Transverse colon (tissue), 4 donors: ENCODE results near the gene USP11.

Source experiments
- CTCF ChIP-seq, 5 experiments: fragments of 200-600 bp in 3 of 5; fragments of 450-650 bp in 2 of 5; sonication (generic) in 3 of 5; IDR thresholded peaks; 1 replicate in 2 of 5; 2 replicates in 3 of 5; pipeline ENCODE4 v1.5.1; 2016 to 2017; ENCODE audit warnings: antibody characterized with exemption in 5 of 5, inconsistent platforms in 3 of 5, mild to moderate bottlenecking in 2 of 5, moderate library complexity in 1 of 5
- POLR2AphosphoS5 ChIP-seq, 3 donors: sonication (generic); formaldehyde crosslinking; IDR thresholded peaks; one replicate each; pipeline ENCODE4 v1.6.1; 2016; ENCODE audit warnings: antibody characterized with exemption in 3 of 3

DNA sequence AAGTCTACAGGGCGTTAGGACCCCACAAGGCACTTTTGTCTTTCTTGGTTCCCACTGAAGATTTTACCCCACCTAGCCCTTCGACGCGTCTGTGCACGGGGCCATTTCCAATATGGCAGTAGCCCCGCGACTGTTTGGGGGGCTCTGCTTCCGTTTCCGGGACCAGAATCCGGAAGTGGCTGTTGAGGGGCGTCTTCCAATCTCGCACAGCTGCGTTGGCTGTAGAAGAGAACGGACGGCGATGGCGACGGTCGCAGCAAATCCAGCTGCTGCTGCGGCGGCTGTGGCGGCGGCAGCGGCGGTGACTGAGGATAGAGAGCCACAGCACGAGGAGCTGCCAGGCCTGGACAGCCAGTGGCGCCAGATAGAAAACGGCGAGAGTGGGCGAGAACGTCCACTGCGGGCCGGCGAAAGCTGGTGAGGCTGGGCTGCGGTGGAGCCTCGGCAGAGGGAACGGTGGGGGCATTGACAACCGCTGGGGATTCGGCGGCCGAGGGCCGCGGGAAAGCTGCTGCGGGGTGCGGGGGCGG is at the start of gene USP11:
- TF ChIP-seq CTCF (IDR thresholded peaks at IDR 0.05), result no peak
- peak; percentile 17 to 82 (median 59) for TF ChIP-seq POLR2AphosphoS5 (IDR thresholded peaks at IDR 0.05)
